HEK293 (cell line): Measurements from ENCODE around the gene TCIRG1.

Source experiments
- BCL11A ChIP-seq: fragments of 450-650 bp; formaldehyde crosslinking; IDR thresholded peaks from 2 replicates; pipeline ENCODE4 v1.5.1; 2016; ENCODE audit warnings: low read depth, missing biosample characterization, missing genetic modification characterization
- KLF10 ChIP-seq: fragments of 450-650 bp; IDR thresholded peaks from 2 replicates; pipeline ENCODE4 v1.5.1; 2018; ENCODE audit warnings: missing biosample characterization, mild to moderate bottlenecking, missing genetic modification characterization
- REST ChIP-seq: fragments of 450-650 bp; formaldehyde crosslinking; IDR thresholded peaks from 2 replicates; pipeline ENCODE4 v1.5.1; 2016; ENCODE audit warnings: missing biosample characterization, missing genetic modification characterization
- ZNF140 ChIP-seq: fragments of 450-650 bp; formaldehyde crosslinking; IDR thresholded peaks from 2 replicates; pipeline ENCODE4 v1.5.1; 2016; ENCODE audit warnings: missing biosample characterization, missing genetic modification characterization
- ZNF223 ChIP-seq: fragments of 450-650 bp; formaldehyde crosslinking; IDR thresholded peaks from 2 replicates; pipeline ENCODE4 v1.5.1; 2016; ENCODE audit warnings: missing biosample characterization, missing genetic modification characterization
- ZNF239 ChIP-seq: fragments of 450-650 bp; formaldehyde crosslinking; IDR thresholded peaks from 2 replicates; pipeline ENCODE4 v1.5.1; 2016; ENCODE audit warnings: missing biosample characterization, missing genetic modification characterization
- ZNF501 ChIP-seq: fragments of 450-650 bp; formaldehyde crosslinking; IDR thresholded peaks from 2 replicates; pipeline ENCODE4 v1.5.1; 2016; ENCODE audit warnings: missing biosample characterization, missing genetic modification characterization
- ZNF629 ChIP-seq: fragments of 450-650 bp; formaldehyde crosslinking; IDR thresholded peaks from 2 replicates; pipeline ENCODE4 v1.5.1; 2017; ENCODE audit warnings: missing biosample characterization, missing genetic modification characterization
- ZNF785 ChIP-seq: fragments of 450-650 bp; formaldehyde crosslinking; IDR thresholded peaks from 2 replicates; pipeline ENCODE4 v1.5.1; 2016; ENCODE audit warnings: missing biosample characterization, missing genetic modification characterization
- ZNF830 ChIP-seq: fragments of 450-650 bp; IDR thresholded peaks from 2 replicates; pipeline ENCODE4 v1.5.0; 2018; ENCODE audit warnings: missing biosample characterization, missing genetic modification characterization, low read depth, mild to moderate bottlenecking, moderate library complexity
- TF ChIP-seq, protein P1 (sequence below): fragments of 450-650 bp; formaldehyde crosslinking; IDR thresholded peaks from 2 replicates; pipeline ENCODE4 v1.5.1; 2016; ENCODE audit warnings: missing biosample characterization, missing genetic modification characterization
- TF ChIP-seq, protein P2 (sequence below): fragments of 450-650 bp; formaldehyde crosslinking; IDR thresholded peaks from 2 replicates; pipeline ENCODE4 v1.5.1; 2016; ENCODE audit warnings: missing biosample characterization, missing genetic modification characterization
- TF ChIP-seq, protein P3 (sequence below): fragments of 450-650 bp; formaldehyde crosslinking; optimal IDR thresholded peaks from 2 replicates; pipeline ENCODE3; 2016; ENCODE audit warnings: missing biosample characterization, mild to moderate bottlenecking, missing genetic modification characterization

DNA sequence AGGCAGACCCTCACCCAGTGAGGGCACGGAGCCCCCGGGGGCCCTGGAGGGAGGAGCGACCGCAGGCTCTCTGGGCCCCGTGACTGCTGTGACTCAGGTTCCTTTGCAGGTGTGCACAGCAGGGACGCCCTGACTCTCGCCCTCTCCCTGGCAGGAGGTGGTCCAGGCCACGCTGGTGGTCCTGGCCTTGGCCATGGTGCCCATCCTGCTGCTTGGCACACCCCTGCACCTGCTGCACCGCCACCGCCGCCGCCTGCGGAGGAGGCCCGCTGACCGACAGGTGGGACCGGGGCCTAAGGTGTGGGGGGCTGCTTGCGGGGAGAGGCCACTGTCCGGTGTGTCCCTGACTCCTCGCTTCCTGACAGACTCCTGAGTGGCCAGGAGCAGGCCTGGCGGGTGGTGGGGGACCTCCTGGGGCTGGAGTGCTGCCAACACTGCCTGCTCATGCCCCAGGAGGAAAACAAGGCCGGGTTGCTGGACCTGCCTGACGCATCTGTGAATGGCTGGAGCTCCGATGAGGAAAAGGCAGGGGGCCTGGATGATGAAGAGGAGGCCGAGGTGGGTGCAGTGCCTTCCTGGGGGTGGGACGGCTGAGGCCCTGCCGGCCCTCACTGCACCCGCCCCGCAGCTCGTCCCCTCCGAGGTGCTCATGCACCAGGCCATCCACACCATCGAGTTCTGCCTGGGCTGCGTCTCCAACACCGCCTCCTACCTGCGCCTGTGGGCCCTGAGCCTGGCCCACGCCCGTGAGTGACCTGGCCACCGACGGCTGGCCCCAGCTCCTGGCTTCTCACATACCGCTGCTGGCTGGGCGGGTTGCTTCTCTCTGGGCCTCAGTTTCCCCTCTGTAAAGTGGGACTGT, 10.9 kb downstream of the TCIRG1 start:
- TF ChIP-seq, protein P1, sequence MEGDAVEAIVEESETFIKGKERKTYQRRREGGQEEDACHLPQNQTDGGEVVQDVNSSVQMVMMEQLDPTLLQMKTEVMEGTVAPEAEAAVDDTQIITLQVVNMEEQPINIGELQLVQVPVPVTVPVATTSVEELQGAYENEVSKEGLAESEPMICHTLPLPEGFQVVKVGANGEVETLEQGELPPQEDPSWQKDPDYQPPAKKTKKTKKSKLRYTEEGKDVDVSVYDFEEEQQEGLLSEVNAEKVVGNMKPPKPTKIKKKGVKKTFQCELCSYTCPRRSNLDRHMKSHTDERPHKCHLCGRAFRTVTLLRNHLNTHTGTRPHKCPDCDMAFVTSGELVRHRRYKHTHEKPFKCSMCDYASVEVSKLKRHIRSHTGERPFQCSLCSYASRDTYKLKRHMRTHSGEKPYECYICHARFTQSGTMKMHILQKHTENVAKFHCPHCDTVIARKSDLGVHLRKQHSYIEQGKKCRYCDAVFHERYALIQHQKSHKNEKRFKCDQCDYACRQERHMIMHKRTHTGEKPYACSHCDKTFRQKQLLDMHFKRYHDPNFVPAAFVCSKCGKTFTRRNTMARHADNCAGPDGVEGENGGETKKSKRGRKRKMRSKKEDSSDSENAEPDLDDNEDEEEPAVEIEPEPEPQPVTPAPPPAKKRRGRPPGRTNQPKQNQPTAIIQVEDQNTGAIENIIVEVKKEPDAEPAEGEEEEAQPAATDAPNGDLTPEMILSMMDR (tag by site-specific recombination), result no peak
- TF ChIP-seq ZNF223 (tag by site-specific recombination) (no peak), KLF10 (no peak), ZNF140 (no peak), ZNF239 (tag by site-specific recombination) (no peak), ZNF501 (tag by site-specific recombination) (no peak), BCL11A (tag by site-specific recombination) (no peak), REST (no peak), ZNF629 (tag by site-specific recombination) (no peak), ZNF830 (tag by site-specific recombination) (no peak), ZNF785 (no peak)
- TF ChIP-seq, protein P2, sequence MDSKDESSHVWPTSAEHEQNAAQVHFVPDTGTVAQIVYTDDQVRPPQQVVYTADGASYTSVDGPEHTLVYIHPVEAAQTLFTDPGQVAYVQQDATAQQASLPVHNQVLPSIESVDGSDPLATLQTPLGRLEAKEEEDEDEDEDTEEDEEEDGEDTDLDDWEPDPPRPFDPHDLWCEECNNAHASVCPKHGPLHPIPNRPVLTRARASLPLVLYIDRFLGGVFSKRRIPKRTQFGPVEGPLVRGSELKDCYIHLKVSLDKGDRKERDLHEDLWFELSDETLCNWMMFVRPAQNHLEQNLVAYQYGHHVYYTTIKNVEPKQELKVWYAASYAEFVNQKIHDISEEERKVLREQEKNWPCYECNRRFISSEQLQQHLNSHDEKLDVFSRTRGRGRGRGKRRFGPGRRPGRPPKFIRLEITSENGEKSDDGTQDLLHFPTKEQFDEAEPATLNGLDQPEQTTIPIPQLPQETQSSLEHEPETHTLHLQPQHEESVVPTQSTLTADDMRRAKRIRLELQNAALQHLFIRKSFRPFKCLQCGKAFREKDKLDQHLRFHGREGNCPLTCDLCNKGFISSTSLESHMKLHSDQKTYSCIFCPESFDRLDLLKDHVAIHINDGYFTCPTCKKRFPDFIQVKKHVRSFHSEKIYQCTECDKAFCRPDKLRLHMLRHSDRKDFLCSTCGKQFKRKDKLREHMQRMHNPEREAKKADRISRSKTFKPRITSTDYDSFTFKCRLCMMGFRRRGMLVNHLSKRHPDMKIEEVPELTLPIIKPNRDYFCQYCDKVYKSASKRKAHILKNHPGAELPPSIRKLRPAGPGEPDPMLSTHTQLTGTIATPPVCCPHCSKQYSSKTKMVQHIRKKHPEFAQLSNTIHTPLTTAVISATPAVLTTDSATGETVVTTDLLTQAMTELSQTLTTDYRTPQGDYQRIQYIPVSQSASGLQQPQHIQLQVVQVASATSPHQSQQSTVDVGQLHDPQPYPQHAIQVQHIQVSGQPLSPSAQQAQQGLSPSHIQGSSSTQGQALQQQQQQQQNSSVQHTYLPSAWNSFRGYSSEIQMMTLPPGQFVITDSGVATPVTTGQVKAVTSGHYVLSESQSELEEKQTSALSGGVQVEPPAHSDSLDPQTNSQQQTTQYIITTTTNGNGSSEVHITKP, result no peak
- TF ChIP-seq, protein P3, sequence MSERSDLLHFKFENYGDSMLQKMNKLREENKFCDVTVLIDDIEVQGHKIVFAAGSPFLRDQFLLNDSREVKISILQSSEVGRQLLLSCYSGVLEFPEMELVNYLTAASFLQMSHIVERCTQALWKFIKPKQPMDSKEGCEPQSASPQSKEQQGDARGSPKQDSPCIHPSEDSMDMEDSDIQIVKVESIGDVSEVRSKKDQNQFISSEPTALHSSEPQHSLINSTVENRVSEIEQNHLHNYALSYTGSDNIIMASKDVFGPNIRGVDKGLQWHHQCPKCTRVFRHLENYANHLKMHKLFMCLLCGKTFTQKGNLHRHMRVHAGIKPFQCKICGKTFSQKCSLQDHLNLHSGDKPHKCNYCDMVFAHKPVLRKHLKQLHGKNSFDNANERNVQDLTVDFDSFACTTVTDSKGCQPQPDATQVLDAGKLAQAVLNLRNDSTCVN (tag by site-specific recombination), result no peak
